HFFc6 (cell line): Measurements from ENCODE around the gene METTL14. TPM values are rescaled to one million over a fixed set of nuclear protein-coding genes. Genes with fewer than 3 reads are reported as not detected.
A peak's percentile ranks its signal among the peaks of the same experiment; 100 is the strongest.

Source experiments
- DNase-seq: peaks from one replicate; pipeline ENCODE4 v3.0.0-alpha.2; 2018
- H3K27ac Mint-ChIP-seq: 2 replicates; pipeline ENCODE4 v1.8.0; 2020; ENCODE audit warnings: mild to moderate bottlenecking, mixed read lengths
- H3K27me3 Mint-ChIP-seq: 2 replicates; pipeline ENCODE4 v1.8.0; 2021; ENCODE audit warnings: mild to moderate bottlenecking, moderate library complexity, mixed read lengths; ENCODE audit not compliant: insufficient read depth
- H3K36me3 Mint-ChIP-seq: 2 replicates; pipeline ENCODE4 v1.8.0; 2021; ENCODE audit warnings: low read depth, mixed read lengths
- H3K4me1 Mint-ChIP-seq: 2 replicates; pipeline ENCODE4 v1.8.0; 2020; ENCODE audit warnings: low read depth, mixed read lengths
- H3K4me3 Mint-ChIP-seq: 2 replicates; pipeline ENCODE4 v1.8.0; 2020; ENCODE audit warnings: mild to moderate bottlenecking, moderate library complexity, mixed read lengths
- H3K9me3 Mint-ChIP-seq: 2 replicates; pipeline ENCODE4 v1.8.0; 2020; ENCODE audit warnings: mild to moderate bottlenecking, mixed read lengths
- total RNA-seq, 6 experiments: library from RNA; stranded (reverse); fragmentation: NEBNext Ultra II Directional; extraction: Animal tissue kit (Norgen Biotek cat#: 25700); gene quantifications; 2 replicates in 1 of 6; 3 replicates in 5 of 6; pipeline ENCODE4 v1.2.3, GENCODE V29; 2021
- TF ChIP-seq, protein P1 (sequence below): fragments of 200-600 bp; sonication (generic); IDR thresholded peaks from 2 replicates; pipeline ENCODE4 v1.5.0; 2021; ENCODE audit warnings: antibody characterized with exemption, mild to moderate bottlenecking

The METTL14 gene
- total RNA-seq, 6 experiments from 2014 or later: 35.2 to 44.9 (median 39.5) TPM

DNA sequence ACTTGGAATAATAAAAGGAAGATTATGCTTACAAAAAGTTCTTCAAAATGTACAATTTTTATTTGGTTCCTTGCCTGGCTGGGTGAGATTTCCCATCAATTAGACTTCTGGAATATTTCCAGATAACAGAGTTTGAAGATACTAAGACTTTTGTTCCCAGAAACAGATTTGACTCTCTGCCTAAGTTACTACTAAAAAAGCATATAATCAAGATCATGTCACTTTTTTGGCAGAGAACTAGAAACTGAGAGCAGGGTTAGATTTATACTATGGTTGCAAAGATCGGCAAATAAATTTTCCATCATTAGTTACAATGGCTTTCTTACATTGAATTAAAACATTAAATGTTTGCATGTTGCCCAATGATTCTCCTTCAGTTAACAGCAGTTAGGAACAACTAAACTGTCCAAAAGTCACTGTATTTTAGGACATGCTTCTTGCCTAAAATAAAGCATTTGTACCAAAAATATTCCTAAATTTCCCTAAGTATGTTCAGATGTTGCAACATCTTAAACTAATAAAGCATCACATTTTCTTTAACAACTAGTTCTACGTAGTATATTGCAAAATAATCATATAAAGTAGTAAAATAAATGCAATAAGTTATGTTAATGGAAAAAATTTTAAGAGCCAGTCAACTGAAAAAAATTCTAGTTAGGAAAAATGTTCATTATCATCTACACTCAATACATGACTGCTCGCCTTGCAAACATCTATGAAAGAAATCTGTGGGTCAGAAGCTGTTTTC lies 77.7 kb downstream of the METTL14 start:
- Mint-ChIP-seq H3K4me1 (peaks cover 97% of the 10 kb centered on the region), H3K4me3 (no peak overlapping the region), H3K27ac (peak overlapping the region; percentile 75; the same call in 1 of the 2 replicates), H3K9me3 (no peaks in the 10 kb centered on the region), H3K27me3 (no peaks in the 10 kb centered on the region; the same call in 1 of the 2 replicates), H3K36me3 (peaks cover 68% of the 10 kb centered on the region)
- no peak for DNase-seq
- TF ChIP-seq, protein P1, sequence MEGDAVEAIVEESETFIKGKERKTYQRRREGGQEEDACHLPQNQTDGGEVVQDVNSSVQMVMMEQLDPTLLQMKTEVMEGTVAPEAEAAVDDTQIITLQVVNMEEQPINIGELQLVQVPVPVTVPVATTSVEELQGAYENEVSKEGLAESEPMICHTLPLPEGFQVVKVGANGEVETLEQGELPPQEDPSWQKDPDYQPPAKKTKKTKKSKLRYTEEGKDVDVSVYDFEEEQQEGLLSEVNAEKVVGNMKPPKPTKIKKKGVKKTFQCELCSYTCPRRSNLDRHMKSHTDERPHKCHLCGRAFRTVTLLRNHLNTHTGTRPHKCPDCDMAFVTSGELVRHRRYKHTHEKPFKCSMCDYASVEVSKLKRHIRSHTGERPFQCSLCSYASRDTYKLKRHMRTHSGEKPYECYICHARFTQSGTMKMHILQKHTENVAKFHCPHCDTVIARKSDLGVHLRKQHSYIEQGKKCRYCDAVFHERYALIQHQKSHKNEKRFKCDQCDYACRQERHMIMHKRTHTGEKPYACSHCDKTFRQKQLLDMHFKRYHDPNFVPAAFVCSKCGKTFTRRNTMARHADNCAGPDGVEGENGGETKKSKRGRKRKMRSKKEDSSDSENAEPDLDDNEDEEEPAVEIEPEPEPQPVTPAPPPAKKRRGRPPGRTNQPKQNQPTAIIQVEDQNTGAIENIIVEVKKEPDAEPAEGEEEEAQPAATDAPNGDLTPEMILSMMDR: no peak

Other genes with a start within 250 kb of the METTL14 start
- gene SEC24D, start 150.7 kb downstream of the METTL14 start, total RNA-seq: 100 to 1,000 TPM; 164 to 198 (median 183) TPM
- gene SYNPO2, start 203.5 kb downstream of the METTL14 start, total RNA-seq: 10 to 100 TPM; 11.6 to 36.7 (median 12.0) TPM